Heart left ventricle (tissue), 13 donors: Measurements from ENCODE around the gene LPAR5.

ENCODE experiments used
- POLR2A ChIP-seq, 2 donors: fragments of 450-650 bp; IDR thresholded peaks; one replicate each; pipeline ENCODE4 v1.6.1; 2017; ENCODE audit warnings: antibody characterized with exemption in 2 of 2, mild to moderate bottlenecking in 2 of 2, moderate library complexity in 2 of 2
- TF ChIP-seq, protein P1 (sequence below), 12 donors: fragments of 200-600 bp; sonication (generic) in 4 of 12; IDR thresholded peaks; one replicate each; pipeline versions ENCODE4 v1.5.0 to v1.8.0; 2018 to 2022; ENCODE audit warnings: antibody characterized with exemption in 12 of 12, mild to moderate bottlenecking in 5 of 12
- donor health status: ischemic (EF 13 %, LVEDD 7.1; RV severe dilation, severe dysfunction).
- donor health status: DM: no; HTN: yes; CAD: no.
- donor health status: DM: no; HTN: no; CAD: no.
- donor health status: ischemic (EF 25% LVEDD 6.9; RV normal size, moderate dysfunction).
- donor health status: ischemic (EF 25% LVEDD 5.7; RV mildly dilated, moderate dysfunction).
- donor health status: ischemic (EF 35%, LVEDD 5.7; RV mildly dilated, moderate dysfunction).
- donor health status: nonischemic (EF 11% LVEDD 7.7; RV severe dilation, severe dysfunction).
- donor health status: DM: yes; HTN: yes; CAD: no.
- donor health status: PGD.
- donor health status: ischemic (EF 29% LVEDD 5.4; RV normal size, mild dysfunction).
- donor health status: nonischemic (EF 23%, LVEDD 6.1; RV moderate dilation, normal function).

DNA sequence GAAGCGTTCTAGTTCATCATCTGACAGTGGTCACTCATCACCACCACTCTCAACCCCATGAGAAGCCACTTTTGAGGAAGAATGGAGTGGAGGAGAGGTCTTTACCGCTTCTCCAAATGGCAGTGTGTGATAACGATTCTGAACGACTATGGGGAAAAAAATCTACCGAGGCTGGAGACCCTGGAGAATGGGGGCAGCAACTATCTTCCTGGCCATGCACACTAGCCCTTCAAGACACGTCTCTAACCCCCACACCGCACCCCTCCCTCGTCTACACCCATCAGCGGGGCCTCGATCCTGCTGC, 26.8 kb upstream of the LPAR5 start:
- TF ChIP-seq, protein P1, sequence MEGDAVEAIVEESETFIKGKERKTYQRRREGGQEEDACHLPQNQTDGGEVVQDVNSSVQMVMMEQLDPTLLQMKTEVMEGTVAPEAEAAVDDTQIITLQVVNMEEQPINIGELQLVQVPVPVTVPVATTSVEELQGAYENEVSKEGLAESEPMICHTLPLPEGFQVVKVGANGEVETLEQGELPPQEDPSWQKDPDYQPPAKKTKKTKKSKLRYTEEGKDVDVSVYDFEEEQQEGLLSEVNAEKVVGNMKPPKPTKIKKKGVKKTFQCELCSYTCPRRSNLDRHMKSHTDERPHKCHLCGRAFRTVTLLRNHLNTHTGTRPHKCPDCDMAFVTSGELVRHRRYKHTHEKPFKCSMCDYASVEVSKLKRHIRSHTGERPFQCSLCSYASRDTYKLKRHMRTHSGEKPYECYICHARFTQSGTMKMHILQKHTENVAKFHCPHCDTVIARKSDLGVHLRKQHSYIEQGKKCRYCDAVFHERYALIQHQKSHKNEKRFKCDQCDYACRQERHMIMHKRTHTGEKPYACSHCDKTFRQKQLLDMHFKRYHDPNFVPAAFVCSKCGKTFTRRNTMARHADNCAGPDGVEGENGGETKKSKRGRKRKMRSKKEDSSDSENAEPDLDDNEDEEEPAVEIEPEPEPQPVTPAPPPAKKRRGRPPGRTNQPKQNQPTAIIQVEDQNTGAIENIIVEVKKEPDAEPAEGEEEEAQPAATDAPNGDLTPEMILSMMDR (IDR thresholded peaks at IDR 0.05): no peak
- TF ChIP-seq POLR2A (IDR thresholded peaks at IDR 0.05): no peak
